GM21786 (cell line): Measurements from ENCODE around the gene SMAP2.
"Not testable (repeated sequence)": the region's sequence is repeated elsewhere in the genome, so short reads cannot be mapped to it uniquely, and the experiment has no call there.

Experiments used
- ATAC-seq: cut with Tn5 transposase; IDR thresholded peaks from one replicate; pipeline ENCODE4 v1.9.1; 2021; ENCODE audit not compliant: unreplicated experiment

The SMAP2 gene

DNA sequence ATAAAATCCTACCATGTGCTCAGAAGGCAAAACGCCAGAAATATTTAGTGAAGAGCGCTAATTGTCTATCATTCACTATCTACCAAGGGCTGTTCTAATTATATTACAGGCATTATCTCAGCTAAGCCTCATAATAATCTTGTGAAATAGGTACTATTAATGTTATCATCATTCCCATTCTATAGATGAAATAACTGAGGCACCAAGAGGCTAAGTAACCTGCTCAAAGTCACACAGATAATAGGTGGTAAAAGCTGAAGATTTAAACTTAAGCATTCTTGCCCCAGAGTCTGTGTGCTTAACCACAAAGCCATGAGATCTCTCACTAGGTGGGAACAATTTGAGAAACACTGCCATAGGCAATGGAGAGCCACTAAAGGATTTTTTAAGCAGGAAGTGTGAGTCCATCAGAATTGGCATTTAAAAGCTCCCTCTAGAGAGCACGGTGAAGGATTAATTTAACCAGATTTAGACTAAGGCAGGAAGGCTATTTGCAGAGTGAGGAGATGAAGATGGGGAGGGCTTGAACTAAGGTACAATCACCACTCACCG is 1.7 kb upstream of the SMAP2 start:
- no peak for ATAC-seq

- no peak for ATAC-seq
Observed at GRCh38 chr1:40372658-40373322, 737 bp upstream of the SMAP2 start.

DNA sequence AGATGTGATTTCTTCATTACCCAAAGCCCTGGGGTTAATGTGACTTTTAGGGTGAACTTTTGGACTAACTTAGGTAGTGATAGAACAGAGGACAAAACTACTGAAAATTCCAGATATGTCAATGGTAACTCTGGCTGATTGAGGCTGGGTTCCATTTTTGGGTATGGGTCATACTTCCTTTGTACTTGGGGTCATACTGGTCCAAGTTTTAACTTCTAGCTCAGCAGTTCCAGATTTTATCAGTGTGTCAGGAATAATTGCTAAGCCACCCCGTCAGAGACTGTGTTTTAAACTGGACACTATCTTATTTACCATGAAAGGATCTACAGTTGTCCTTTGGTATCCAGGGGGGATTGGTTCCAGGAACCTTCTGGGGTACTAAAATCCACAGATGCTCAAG is 4.0 kb downstream of the SMAP2 start:
- ATAC-seq = no peak

GRCh38 chr1:40379785-40380452 is 6.4 kb downstream of the SMAP2 start:
- no peak for ATAC-seq

- no peak for ATAC-seq
Observed at GRCh38 chr1:40380817-40381216, 7.3 kb downstream of the SMAP2 start.

- no peak for ATAC-seq
Observed at GRCh38 chr1:40381268-40382107, 8.0 kb downstream of the SMAP2 start.

- no peak for ATAC-seq
Observed at GRCh38 chr1:40382108-40382460, 8.6 kb downstream of the SMAP2 start.

- ATAC-seq = no peak
Observed at GRCh38 chr1:40382601-40383000, 9.1 kb downstream of the SMAP2 start.

DNA sequence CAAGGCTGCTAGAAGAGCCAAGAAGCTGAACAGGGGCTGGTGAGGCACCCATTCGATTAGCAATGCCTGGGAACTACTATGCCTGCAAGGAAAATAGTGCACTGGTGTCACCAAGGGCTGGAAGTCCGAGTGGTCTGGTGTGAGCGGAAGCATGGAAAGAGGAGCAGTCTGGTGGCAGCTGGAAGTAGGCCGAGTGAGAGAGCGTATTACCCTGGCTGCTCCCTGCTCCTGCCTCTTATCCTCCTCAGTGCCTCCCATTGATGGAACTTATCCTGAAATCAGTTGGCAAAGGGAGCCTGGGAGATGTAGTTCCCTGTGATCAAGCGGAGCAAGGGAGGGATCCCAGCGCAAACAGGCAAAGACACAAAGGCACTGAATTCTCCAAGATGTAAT is 9.6 kb downstream of the SMAP2 start:
- no peak for ATAC-seq

- no peak for ATAC-seq
Observed at GRCh38 chr1:40383488-40384412, 10.2 kb downstream of the SMAP2 start.

GRCh38 chr1:40384413-40384762 is 10.9 kb downstream of the SMAP2 start:
- ATAC-seq = no peak

- ATAC-seq = no peak
Observed at GRCh38 chr1:40384887-40385286, 11.4 kb downstream of the SMAP2 start.

DNA sequence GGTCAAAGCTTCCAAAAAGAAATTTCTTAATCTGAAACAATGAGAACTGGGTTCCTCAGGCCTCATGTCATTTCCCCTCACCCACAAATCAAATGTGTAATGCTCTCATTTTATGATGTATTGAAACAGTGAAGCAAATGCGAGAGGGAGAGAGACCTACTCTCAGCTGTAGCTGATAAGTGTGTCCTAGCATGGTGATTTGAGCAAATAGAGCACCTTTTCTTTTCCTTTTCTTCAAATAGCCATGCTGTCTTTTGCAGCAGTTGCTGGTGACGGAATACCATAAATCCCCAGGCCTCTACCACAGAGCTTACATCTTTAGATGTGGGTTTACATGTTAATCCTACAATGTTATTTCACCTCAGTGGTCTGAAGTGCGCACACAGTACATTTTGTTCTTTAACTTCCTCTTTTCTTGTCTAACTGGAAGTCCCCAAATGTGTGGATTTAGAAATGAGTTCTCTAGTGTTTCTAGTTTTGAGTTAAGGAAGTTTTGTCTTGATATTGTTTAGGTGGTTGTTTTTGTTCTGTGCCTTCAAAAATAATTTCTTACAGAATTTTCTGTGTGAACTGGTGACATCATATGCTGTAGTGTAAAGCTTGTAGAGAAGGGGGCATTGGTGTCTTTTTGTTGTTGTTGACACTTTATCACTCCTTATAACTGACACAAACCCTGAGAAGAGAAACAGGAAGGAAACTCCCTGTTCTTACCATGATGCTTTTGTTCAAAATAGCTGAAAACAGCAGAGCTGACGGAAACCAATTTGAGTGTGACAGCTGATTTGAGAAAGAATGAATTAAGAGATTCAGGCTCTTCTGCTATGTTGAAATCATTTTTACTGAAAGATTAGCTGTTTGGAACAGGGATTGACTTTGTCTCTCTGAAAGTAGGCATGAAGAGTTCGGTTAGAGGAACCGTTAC is 12.2 kb downstream of the SMAP2 start:
- peak; percentile 72 for ATAC-seq

GRCh38 chr1:40386359-40386723 is 12.8 kb downstream of the SMAP2 start:
- no peak for ATAC-seq

GRCh38 chr1:40386796-40387195 is 13.3 kb downstream of the SMAP2 start:
- no peak for ATAC-seq

- not testable (repeated sequence) for ATAC-seq
Observed at GRCh38 chr1:40387381-40388306, 14.1 kb downstream of the SMAP2 start.

- ATAC-seq = not testable (repeated sequence)
Observed at GRCh38 chr1:40388456-40389321, 15.2 kb downstream of the SMAP2 start.

DNA sequence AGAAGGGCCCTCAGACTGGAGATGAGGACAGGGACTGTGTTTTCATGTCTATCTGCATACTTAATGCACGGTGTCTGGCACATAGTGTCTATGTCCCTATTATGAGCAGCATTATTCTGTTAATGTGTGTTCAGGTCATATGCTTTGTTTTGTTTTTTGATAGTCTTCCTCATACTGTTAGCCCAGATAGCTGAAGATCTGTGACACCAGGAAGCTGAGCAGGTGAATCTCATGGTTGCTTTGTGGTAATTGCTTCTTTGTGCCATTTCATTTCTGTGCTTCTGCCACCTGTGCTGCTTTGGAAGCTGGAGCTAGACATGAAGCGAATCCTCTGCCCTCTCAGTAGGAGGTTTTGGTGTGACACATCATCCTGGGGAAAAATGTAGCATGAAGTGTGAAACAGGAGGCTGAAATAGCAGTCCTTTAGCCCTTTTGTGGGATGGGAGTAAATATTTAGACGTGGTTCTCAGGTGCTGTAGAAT is 15.8 kb downstream of the SMAP2 start:
- no peak for ATAC-seq
